Testis (tissue), 2 donors: ENCODE data around the gene ZNF516.

Experiments used
- CTCF ChIP-seq, 3 experiments: fragments of 450-650 bp in 2 of 3; fragments of 200-600 bp in 1 of 3; sonication (generic) in 1 of 3; IDR thresholded peaks; one replicate each; pipeline ENCODE4 v1.5.1; 2016 to 2019; ENCODE audit warnings: antibody characterized with exemption in 3 of 3, mild to moderate bottlenecking in 2 of 3, moderate library complexity in 1 of 3
- POLR2A ChIP-seq: fragments of 450-650 bp; IDR thresholded peaks from one replicate; pipeline ENCODE4 v1.6.1; 2017; ENCODE audit warnings: antibody characterized with exemption, mild to moderate bottlenecking, moderate library complexity

DNA sequence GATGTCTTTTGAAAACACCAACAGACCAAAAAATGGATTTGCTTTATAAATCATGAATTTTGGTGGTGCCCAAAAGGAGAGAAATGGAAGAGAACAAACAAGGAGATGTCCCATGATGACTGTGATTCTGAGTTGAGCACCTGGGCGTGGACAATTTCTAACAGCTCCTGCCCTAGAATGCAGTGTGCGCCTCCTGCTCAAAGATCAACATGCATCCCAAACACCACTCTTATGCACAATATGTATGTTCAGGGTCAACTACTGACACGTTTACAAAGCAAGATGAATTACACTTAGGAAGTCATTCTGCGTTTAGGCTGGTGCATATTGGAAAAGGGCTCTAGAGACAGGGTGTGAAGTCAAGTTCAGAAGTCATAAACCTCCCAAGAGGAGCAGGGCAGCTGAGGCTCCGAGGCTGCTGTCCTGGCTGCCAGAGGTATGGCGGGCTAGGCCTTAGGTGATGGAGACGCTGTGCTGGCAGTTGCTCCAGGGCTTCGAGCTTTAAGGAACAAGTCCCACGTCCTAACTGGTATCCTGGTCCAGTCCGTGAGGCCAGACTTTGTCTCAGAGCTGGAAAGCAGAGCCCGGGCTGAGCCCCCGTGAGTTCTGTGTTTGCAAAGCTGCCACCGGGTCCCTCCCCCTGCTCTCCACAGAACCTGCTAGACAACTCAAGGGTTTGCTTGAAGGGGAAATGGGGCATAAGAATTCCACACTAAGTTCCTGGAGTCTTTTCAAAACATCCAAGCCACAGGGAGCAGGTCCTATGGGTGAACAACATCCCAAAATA, 74.0 kb downstream of the ZNF516 start:
- TF ChIP-seq POLR2A (no peak), CTCF (IDR thresholded peaks at IDR 0.05) (no peak)
